Measurements from ENCODE around the gene ADAMTS12.

Gene ADAMTS12

GRCh38 chr5:33628796-33629195 is 263.0 kb downstream of the ADAMTS12 start:
- Histone ChIP-seq H3K27ac (ENCODE audit: low read depth in 2 of 2, low read length in 2 of 2) (no peak overlapping the region), H3K9me3 (ENCODE audit: control insufficient read depth in 2 of 2, low read length in 2 of 2) (no peaks in the 10 kb centered on the region), H3K27me3 (ENCODE audit: control insufficient read depth in 2 of 2, insufficient read depth in 2 of 2, low read length in 2 of 2) (no peaks in the 10 kb centered on the region), H3K9ac (ENCODE audit: low read depth in 1 of 2, low read length in 2 of 2) (no peak overlapping the region), H3K4me3 (ENCODE audit: low read length in 2 of 2) (no peak overlapping the region), H3K4me1 (ENCODE audit: control insufficient read depth in 2 of 2, insufficient read depth in 2 of 2, low read length in 2 of 2) (no peaks in the 10 kb centered on the region), H3K36me3 (ENCODE audit: control insufficient read depth in 2 of 2, insufficient read depth in 2 of 2, low read length in 2 of 2) (no peaks in the 10 kb centered on the region)

DNA sequence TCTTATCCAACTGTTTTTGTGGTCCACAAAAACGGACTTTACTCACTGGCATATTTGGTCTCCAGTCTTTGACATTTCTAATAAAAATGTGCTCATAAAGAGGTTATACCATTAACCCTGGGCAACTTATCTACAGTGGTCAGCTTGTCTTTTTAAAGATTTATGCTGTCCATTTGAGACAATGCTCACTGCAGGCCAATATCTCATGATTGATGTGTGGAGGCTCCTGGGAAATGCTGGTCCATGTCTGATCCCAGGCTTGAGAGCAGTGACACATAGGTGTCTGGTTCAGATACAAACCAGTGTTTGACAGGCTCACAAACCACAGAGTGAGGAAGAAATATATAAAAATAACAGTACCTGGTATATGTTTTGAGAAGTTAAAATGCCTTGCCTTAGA is 270.3 kb downstream of the ADAMTS12 start:
- Histone ChIP-seq H3K36me3 (ENCODE audit: control insufficient read depth in 2 of 2, insufficient read depth in 2 of 2, low read length in 2 of 2) (no peaks in the 10 kb centered on the region), H3K9ac (ENCODE audit: low read depth in 1 of 2, low read length in 2 of 2) (no peak overlapping the region), H3K4me1 (ENCODE audit: control insufficient read depth in 2 of 2, insufficient read depth in 2 of 2, low read length in 2 of 2) (no peaks in the 10 kb centered on the region), H3K27me3 (ENCODE audit: control insufficient read depth in 2 of 2, insufficient read depth in 2 of 2, low read length in 2 of 2) (no peaks in the 10 kb centered on the region), H3K9me3 (ENCODE audit: control insufficient read depth in 2 of 2, low read length in 2 of 2) (no peaks in the 10 kb centered on the region), H3K27ac (ENCODE audit: low read depth in 2 of 2, low read length in 2 of 2) (no peak overlapping the region), H3K4me3 (ENCODE audit: low read length in 2 of 2) (no peak overlapping the region)

GRCh38 chr5:33614039-33614438 is 277.8 kb downstream of the ADAMTS12 start:
- Histone ChIP-seq H3K27me3 (ENCODE audit: control insufficient read depth in 2 of 2, insufficient read depth in 2 of 2, low read length in 2 of 2) (no peaks in the 10 kb centered on the region), H3K9ac (ENCODE audit: low read depth in 1 of 2, low read length in 2 of 2) (no peak overlapping the region), H3K36me3 (ENCODE audit: control insufficient read depth in 2 of 2, insufficient read depth in 2 of 2, low read length in 2 of 2) (no peaks in the 10 kb centered on the region), H3K4me3 (ENCODE audit: low read length in 2 of 2) (no peak overlapping the region), H3K27ac (ENCODE audit: low read depth in 2 of 2, low read length in 2 of 2) (no peak overlapping the region), H3K4me1 (ENCODE audit: control insufficient read depth in 2 of 2, insufficient read depth in 2 of 2, low read length in 2 of 2) (no peaks in the 10 kb centered on the region), H3K9me3 (ENCODE audit: control insufficient read depth in 2 of 2, low read length in 2 of 2) (no peaks in the 10 kb centered on the region)

- Histone ChIP-seq H3K9me3 (ENCODE audit: control insufficient read depth in 2 of 2, low read length in 2 of 2) (no peaks in the 10 kb centered on the region), H3K27me3 (ENCODE audit: control insufficient read depth in 2 of 2, insufficient read depth in 2 of 2, low read length in 2 of 2) (no peaks in the 10 kb centered on the region), H3K36me3 (ENCODE audit: control insufficient read depth in 2 of 2, insufficient read depth in 2 of 2, low read length in 2 of 2) (no peaks in the 10 kb centered on the region), H3K9ac (ENCODE audit: low read depth in 1 of 2, low read length in 2 of 2) (no peak overlapping the region), H3K4me3 (ENCODE audit: low read length in 2 of 2) (no peak overlapping the region), H3K27ac (ENCODE audit: low read depth in 2 of 2, low read length in 2 of 2) (no peak overlapping the region), H3K4me1 (ENCODE audit: control insufficient read depth in 2 of 2, insufficient read depth in 2 of 2, low read length in 2 of 2) (no peaks in the 10 kb centered on the region)
Observed at GRCh38 chr5:33612386-33612785, 279.4 kb downstream of the ADAMTS12 start.

- H3K36me3 ChIP-seq (ENCODE audit: control insufficient read depth in 2 of 2, insufficient read depth in 2 of 2, low read length in 2 of 2): no peaks in the 10 kb centered on the region
- H3K4me1 ChIP-seq (ENCODE audit: control insufficient read depth in 2 of 2, insufficient read depth in 2 of 2, low read length in 2 of 2): no peaks in the 10 kb centered on the region
- H3K27me3 ChIP-seq (ENCODE audit: control insufficient read depth in 2 of 2, insufficient read depth in 2 of 2, low read length in 2 of 2): no peaks in the 10 kb centered on the region
- H3K9me3 ChIP-seq (ENCODE audit: control insufficient read depth in 2 of 2, low read length in 2 of 2): no peaks in the 10 kb centered on the region
- no peak overlapping the region for H3K27ac ChIP-seq (ENCODE audit: low read depth in 2 of 2, low read length in 2 of 2)
- no peak overlapping the region for H3K9ac ChIP-seq (ENCODE audit: low read depth in 1 of 2, low read length in 2 of 2)
- no peak overlapping the region for H3K4me3 ChIP-seq (ENCODE audit: low read length in 2 of 2)
Observed at GRCh38 chr5:33611877-33612276, 279.9 kb downstream of the ADAMTS12 start.

- H3K27me3 ChIP-seq (ENCODE audit: control insufficient read depth in 2 of 2, insufficient read depth in 2 of 2, low read length in 2 of 2): no peaks in the 10 kb centered on the region
- no peaks in the 10 kb centered on the region for H3K36me3 ChIP-seq (ENCODE audit: control insufficient read depth in 2 of 2, insufficient read depth in 2 of 2, low read length in 2 of 2)
- no peaks in the 10 kb centered on the region for H3K4me1 ChIP-seq (ENCODE audit: control insufficient read depth in 2 of 2, insufficient read depth in 2 of 2, low read length in 2 of 2)
- no peaks in the 10 kb centered on the region for H3K9me3 ChIP-seq (ENCODE audit: control insufficient read depth in 2 of 2, low read length in 2 of 2)
- no peak overlapping the region for H3K9ac ChIP-seq (ENCODE audit: low read depth in 1 of 2, low read length in 2 of 2)
- H3K27ac ChIP-seq (ENCODE audit: low read depth in 2 of 2, low read length in 2 of 2): no peak overlapping the region
- H3K4me3 ChIP-seq (ENCODE audit: low read length in 2 of 2): no peak overlapping the region
Observed at GRCh38 chr5:33608344-33609041, 283.3 kb downstream of the ADAMTS12 start.

DNA sequence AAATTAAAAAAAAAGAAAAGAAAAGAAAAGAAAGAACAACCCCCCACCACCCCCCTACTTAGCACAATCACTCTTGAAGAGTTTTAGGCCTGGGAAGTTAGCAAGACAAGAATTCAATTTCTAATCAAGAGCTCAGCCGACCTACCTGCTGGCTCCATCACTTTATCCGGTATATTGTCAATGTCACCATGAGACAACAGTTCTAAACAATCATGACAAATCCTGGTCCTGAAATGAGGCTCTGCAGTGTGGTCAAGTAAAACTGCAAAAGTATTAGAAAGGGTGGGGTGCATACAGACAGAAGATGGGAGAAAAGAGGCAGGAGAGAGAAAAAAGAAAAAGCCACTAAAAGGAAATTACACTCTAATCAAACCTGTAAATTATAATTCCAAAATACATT is 287.3 kb downstream of the ADAMTS12 start:
- Histone ChIP-seq H3K9ac (ENCODE audit: low read depth in 1 of 2, low read length in 2 of 2) (no peak overlapping the region), H3K4me3 (ENCODE audit: low read length in 2 of 2) (no peak overlapping the region), H3K4me1 (ENCODE audit: control insufficient read depth in 2 of 2, insufficient read depth in 2 of 2, low read length in 2 of 2) (no peaks in the 10 kb centered on the region), H3K36me3 (ENCODE audit: control insufficient read depth in 2 of 2, insufficient read depth in 2 of 2, low read length in 2 of 2) (no peaks in the 10 kb centered on the region), H3K9me3 (ENCODE audit: control insufficient read depth in 2 of 2, low read length in 2 of 2) (no peaks in the 10 kb centered on the region), H3K27ac (ENCODE audit: low read depth in 2 of 2, low read length in 2 of 2) (no peak overlapping the region), H3K27me3 (ENCODE audit: control insufficient read depth in 2 of 2, insufficient read depth in 2 of 2, low read length in 2 of 2) (no peaks in the 10 kb centered on the region)

DNA sequence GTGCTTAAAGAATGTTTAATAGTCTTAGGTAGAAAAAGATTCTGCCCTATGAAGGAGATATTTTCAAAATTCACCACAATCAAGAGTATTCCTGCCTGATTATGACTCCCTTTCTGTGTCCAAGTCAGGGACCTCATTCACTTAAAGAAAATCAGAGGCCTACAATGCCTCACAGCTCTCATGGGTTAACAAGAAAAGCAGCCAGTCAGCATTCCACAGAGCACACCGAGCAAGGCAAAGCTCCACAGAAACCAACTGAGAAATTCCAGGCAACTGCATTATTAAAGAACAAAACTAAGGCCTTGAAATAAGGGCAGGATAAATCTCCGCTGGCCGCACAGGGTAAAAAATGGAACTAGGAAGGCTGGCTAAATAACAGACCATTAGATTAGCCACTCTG is 289.9 kb downstream of the ADAMTS12 start:
- Histone ChIP-seq H3K4me3 (ENCODE audit: low read length in 2 of 2) (no peak overlapping the region), H3K36me3 (ENCODE audit: control insufficient read depth in 2 of 2, insufficient read depth in 2 of 2, low read length in 2 of 2) (no peaks in the 10 kb centered on the region), H3K27me3 (ENCODE audit: control insufficient read depth in 2 of 2, insufficient read depth in 2 of 2, low read length in 2 of 2) (no peaks in the 10 kb centered on the region), H3K9me3 (ENCODE audit: control insufficient read depth in 2 of 2, low read length in 2 of 2) (no peaks in the 10 kb centered on the region), H3K9ac (ENCODE audit: low read depth in 1 of 2, low read length in 2 of 2) (no peak overlapping the region), H3K4me1 (ENCODE audit: control insufficient read depth in 2 of 2, insufficient read depth in 2 of 2, low read length in 2 of 2) (no peaks in the 10 kb centered on the region), H3K27ac (ENCODE audit: low read depth in 2 of 2, low read length in 2 of 2) (no peak overlapping the region)

GRCh38 chr5:33595303-33595702 is 296.5 kb downstream of the ADAMTS12 start:
- no peak overlapping the region for H3K4me3 ChIP-seq (ENCODE audit: low read length in 2 of 2)
- H3K27ac ChIP-seq (ENCODE audit: low read depth in 2 of 2, low read length in 2 of 2): no peak overlapping the region
- H3K36me3 ChIP-seq (ENCODE audit: control insufficient read depth in 2 of 2, insufficient read depth in 2 of 2, low read length in 2 of 2): no peaks in the 10 kb centered on the region
- no peaks in the 10 kb centered on the region for H3K27me3 ChIP-seq (ENCODE audit: control insufficient read depth in 2 of 2, insufficient read depth in 2 of 2, low read length in 2 of 2)
- H3K9ac ChIP-seq (ENCODE audit: low read depth in 1 of 2, low read length in 2 of 2): no peak overlapping the region
- no peaks in the 10 kb centered on the region for H3K9me3 ChIP-seq (ENCODE audit: control insufficient read depth in 2 of 2, low read length in 2 of 2)
- no peaks in the 10 kb centered on the region for H3K4me1 ChIP-seq (ENCODE audit: control insufficient read depth in 2 of 2, insufficient read depth in 2 of 2, low read length in 2 of 2)

GRCh38 chr5:33594006-33594405 is 297.8 kb downstream of the ADAMTS12 start:
- H3K4me3 ChIP-seq (ENCODE audit: low read length in 2 of 2): no peak overlapping the region
- no peaks in the 10 kb centered on the region for H3K36me3 ChIP-seq (ENCODE audit: control insufficient read depth in 2 of 2, insufficient read depth in 2 of 2, low read length in 2 of 2)
- no peaks in the 10 kb centered on the region for H3K27me3 ChIP-seq (ENCODE audit: control insufficient read depth in 2 of 2, insufficient read depth in 2 of 2, low read length in 2 of 2)
- no peak overlapping the region for H3K27ac ChIP-seq (ENCODE audit: low read depth in 2 of 2, low read length in 2 of 2)
- H3K9ac ChIP-seq (ENCODE audit: low read depth in 1 of 2, low read length in 2 of 2): no peak overlapping the region
- no peaks in the 10 kb centered on the region for H3K4me1 ChIP-seq (ENCODE audit: control insufficient read depth in 2 of 2, insufficient read depth in 2 of 2, low read length in 2 of 2)
- no peaks in the 10 kb centered on the region for H3K9me3 ChIP-seq (ENCODE audit: control insufficient read depth in 2 of 2, low read length in 2 of 2)

DNA sequence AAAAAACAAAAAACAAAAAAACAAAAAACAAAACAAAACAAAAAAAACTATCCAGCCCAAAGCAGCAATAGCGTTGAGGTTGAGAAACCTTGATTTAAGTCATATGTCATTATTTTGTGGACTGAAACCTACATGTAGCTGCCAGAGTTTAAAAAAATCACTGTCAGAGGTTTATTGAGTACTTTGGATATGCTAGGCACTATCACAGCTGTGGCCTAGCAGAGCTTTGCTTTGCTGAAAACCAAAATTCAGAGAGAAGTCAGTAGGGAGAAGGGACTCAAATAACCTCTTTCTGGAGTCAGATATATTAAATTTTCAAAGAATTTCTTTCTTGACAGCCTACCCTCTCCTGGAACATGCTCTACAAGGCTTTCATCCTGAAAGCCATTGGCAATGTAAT is 299.5 kb downstream of the ADAMTS12 start:
- H3K27ac ChIP-seq (ENCODE audit: low read depth in 2 of 2, low read length in 2 of 2): no peak overlapping the region
- no peak overlapping the region for H3K9ac ChIP-seq (ENCODE audit: low read depth in 1 of 2, low read length in 2 of 2)
- H3K9me3 ChIP-seq (ENCODE audit: control insufficient read depth in 2 of 2, low read length in 2 of 2): no peaks in the 10 kb centered on the region
- H3K4me3 ChIP-seq (ENCODE audit: low read length in 2 of 2): no peak overlapping the region
- H3K36me3 ChIP-seq (ENCODE audit: control insufficient read depth in 2 of 2, insufficient read depth in 2 of 2, low read length in 2 of 2): no peaks in the 10 kb centered on the region
- H3K4me1 ChIP-seq (ENCODE audit: control insufficient read depth in 2 of 2, insufficient read depth in 2 of 2, low read length in 2 of 2): no peaks in the 10 kb centered on the region
- no peaks in the 10 kb centered on the region for H3K27me3 ChIP-seq (ENCODE audit: control insufficient read depth in 2 of 2, insufficient read depth in 2 of 2, low read length in 2 of 2)

Data from mucosa of rectum (tissue), 2 donors.